ENCODE measurements around the gene SLAMF8.

DNA sequence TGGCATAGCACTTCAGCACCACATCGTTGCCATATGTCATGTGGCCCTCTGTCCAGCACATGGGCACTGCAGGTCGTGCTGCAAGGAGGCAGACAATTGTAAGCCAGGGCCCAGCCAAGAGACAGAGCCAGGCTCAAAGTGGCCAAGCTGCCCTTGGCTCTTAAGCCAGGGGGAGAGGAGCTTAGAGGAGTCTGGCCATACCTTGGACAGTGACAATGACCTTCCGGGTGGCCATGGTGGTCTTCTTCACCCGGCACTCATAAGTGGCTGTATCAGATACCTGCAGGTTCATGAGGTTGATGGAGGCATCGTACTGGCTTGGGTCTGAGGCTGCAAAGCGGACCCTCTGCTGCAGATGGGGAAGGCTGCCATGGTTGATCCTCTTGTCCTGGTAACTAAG is 31.2 kb downstream of the SLAMF8 start:
- TF ChIP-seq, protein P1, sequence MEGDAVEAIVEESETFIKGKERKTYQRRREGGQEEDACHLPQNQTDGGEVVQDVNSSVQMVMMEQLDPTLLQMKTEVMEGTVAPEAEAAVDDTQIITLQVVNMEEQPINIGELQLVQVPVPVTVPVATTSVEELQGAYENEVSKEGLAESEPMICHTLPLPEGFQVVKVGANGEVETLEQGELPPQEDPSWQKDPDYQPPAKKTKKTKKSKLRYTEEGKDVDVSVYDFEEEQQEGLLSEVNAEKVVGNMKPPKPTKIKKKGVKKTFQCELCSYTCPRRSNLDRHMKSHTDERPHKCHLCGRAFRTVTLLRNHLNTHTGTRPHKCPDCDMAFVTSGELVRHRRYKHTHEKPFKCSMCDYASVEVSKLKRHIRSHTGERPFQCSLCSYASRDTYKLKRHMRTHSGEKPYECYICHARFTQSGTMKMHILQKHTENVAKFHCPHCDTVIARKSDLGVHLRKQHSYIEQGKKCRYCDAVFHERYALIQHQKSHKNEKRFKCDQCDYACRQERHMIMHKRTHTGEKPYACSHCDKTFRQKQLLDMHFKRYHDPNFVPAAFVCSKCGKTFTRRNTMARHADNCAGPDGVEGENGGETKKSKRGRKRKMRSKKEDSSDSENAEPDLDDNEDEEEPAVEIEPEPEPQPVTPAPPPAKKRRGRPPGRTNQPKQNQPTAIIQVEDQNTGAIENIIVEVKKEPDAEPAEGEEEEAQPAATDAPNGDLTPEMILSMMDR (IDR thresholded peaks at IDR 0.05) = no peak
- TF ChIP-seq POLR2A (IDR thresholded peaks at IDR 0.05) = no peak

All from body of pancreas (tissue), 4 donors.